ENCODE results near the gene TYMP.

DNA sequence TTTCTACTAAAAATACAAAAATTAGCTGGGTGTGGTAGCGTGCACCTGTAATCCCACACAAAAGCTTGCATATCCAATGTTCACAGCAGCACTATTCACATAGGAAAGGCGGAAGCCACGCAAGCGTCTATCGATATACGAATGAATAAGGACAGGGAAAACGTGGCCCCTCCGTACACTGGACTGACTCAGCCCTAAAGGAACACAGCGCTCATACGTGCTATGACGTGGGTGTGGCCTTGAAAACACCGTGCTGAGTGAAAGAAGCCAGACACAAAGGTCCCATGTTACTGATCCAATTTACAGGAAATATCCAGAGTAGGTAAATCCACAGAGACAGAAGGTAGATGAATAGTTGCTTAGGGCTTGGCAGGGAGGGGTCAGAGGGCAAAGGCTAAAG is 29.4 kb downstream of the TYMP start:
- TF ChIP-seq, protein P1, sequence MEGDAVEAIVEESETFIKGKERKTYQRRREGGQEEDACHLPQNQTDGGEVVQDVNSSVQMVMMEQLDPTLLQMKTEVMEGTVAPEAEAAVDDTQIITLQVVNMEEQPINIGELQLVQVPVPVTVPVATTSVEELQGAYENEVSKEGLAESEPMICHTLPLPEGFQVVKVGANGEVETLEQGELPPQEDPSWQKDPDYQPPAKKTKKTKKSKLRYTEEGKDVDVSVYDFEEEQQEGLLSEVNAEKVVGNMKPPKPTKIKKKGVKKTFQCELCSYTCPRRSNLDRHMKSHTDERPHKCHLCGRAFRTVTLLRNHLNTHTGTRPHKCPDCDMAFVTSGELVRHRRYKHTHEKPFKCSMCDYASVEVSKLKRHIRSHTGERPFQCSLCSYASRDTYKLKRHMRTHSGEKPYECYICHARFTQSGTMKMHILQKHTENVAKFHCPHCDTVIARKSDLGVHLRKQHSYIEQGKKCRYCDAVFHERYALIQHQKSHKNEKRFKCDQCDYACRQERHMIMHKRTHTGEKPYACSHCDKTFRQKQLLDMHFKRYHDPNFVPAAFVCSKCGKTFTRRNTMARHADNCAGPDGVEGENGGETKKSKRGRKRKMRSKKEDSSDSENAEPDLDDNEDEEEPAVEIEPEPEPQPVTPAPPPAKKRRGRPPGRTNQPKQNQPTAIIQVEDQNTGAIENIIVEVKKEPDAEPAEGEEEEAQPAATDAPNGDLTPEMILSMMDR (IDR thresholded peaks at IDR 0.05), result no peak
- TF ChIP-seq ELF1 (IDR thresholded peaks at IDR 0.05) (no peak), EZH2phosphoT487 (IDR thresholded peaks at IDR 0.05; ENCODE audit: borderline replicate concordance, low read depth) (no peak), TCF12 (IDR thresholded peaks at IDR 0.05) (no peak), RAD21 (IDR thresholded peaks at IDR 0.05; ENCODE audit: low read length) (no peak), POLR2AphosphoS5 (IDR thresholded peaks at IDR 0.05; ENCODE audit: low read depth, low read length) (no peak)
- TF ChIP-seq, protein P2, sequence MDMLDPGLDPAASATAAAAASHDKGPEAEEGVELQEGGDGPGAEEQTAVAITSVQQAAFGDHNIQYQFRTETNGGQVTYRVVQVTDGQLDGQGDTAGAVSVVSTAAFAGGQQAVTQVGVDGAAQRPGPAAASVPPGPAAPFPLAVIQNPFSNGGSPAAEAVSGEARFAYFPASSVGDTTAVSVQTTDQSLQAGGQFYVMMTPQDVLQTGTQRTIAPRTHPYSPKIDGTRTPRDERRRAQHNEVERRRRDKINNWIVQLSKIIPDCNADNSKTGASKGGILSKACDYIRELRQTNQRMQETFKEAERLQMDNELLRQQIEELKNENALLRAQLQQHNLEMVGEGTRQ (IDR thresholded peaks at IDR 0.05; ENCODE audit: borderline replicate concordance, low read depth, low read length), result no peak
- TF ChIP-seq, protein P3, sequence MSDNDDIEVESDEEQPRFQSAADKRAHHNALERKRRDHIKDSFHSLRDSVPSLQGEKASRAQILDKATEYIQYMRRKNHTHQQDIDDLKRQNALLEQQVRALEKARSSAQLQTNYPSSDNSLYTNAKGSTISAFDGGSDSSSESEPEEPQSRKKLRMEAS (IDR thresholded peaks at IDR 0.05; ENCODE audit: low read depth), result no peak
- TF ChIP-seq, protein P4, sequence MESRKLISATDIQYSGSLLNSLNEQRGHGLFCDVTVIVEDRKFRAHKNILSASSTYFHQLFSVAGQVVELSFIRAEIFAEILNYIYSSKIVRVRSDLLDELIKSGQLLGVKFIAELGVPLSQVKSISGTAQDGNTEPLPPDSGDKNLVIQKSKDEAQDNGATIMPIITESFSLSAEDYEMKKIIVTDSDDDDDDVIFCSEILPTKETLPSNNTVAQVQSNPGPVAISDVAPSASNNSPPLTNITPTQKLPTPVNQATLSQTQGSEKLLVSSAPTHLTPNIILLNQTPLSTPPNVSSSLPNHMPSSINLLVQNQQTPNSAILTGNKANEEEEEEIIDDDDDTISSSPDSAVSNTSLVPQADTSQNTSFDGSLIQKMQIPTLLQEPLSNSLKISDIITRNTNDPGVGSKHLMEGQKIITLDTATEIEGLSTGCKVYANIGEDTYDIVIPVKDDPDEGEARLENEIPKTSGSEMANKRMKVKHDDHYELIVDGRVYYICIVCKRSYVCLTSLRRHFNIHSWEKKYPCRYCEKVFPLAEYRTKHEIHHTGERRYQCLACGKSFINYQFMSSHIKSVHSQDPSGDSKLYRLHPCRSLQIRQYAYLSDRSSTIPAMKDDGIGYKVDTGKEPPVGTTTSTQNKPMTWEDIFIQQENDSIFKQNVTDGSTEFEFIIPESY (IDR thresholded peaks at IDR 0.05; ENCODE audit: borderline replicate concordance, low read depth), result no peak
- TF ChIP-seq, protein P5, sequence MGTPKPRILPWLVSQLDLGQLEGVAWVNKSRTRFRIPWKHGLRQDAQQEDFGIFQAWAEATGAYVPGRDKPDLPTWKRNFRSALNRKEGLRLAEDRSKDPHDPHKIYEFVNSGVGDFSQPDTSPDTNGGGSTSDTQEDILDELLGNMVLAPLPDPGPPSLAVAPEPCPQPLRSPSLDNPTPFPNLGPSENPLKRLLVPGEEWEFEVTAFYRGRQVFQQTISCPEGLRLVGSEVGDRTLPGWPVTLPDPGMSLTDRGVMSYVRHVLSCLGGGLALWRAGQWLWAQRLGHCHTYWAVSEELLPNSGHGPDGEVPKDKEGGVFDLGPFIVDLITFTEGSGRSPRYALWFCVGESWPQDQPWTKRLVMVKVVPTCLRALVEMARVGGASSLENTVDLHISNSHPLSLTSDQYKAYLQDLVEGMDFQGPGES (IDR thresholded peaks at IDR 0.05; ENCODE audit: low read depth, low read length), result no peak

All from SK-N-SH (cell line).